GM18909 (cell line): Measurements from ENCODE around the gene PDE12.

Source experiments
- ATAC-seq: cut with Tn5 transposase; IDR thresholded peaks from one replicate; pipeline ENCODE4 v1.9.1; 2021; ENCODE audit warnings: mild to moderate bottlenecking; ENCODE audit not compliant: unreplicated experiment, poor library complexity

PDE12 gene

GRCh38 chr3:57555738-57556458, at the start of gene PDE12:
Gene PDE12, plus strand, starts transcription at chr3:57556274. Its CDS starts 106 bp downstream, at chr3:57556380.
- peak; percentile 86 for ATAC-seq

GRCh38 chr3:57512166-57512565, 43.9 kb upstream of the PDE12 start:
- no peak for ATAC-seq

- ATAC-seq = no peak
Observed at GRCh38 chr3:57518276-57518915, 37.7 kb upstream of the PDE12 start.

- no peak for ATAC-seq
Observed at GRCh38 chr3:57530071-57530608, 25.9 kb upstream of the PDE12 start.

GRCh38 chr3:57538465-57538864, 17.6 kb upstream of the PDE12 start:
- ATAC-seq = no peak

GRCh38 chr3:57544181-57545125, 11.6 kb upstream of the PDE12 start, which contains the start of gene DNAH12:
Gene DNAH12, minus strand, starts transcription at chr3:57544344. Its CDS starts 1,474 bp downstream, at chr3:57542870.
- ATAC-seq = peak; percentile 62

- no peak for ATAC-seq
Observed at GRCh38 chr3:57545636-57546268, 10.3 kb upstream of the PDE12 start.

- ATAC-seq = no peak
Observed at GRCh38 chr3:57546616-57547015, 9.5 kb upstream of the PDE12 start.

GRCh38 chr3:57555306-57555705, 768 bp upstream of the PDE12 start:
- ATAC-seq = no peak

GRCh38 chr3:57556459-57557084, 498 bp downstream of the PDE12 start:
- ATAC-seq = peak; percentile 35

- peak; percentile 15 for ATAC-seq
Observed at GRCh38 chr3:57557085-57557537, 1.0 kb downstream of the PDE12 start.

GRCh38 chr3:57559526-57559925, 3.5 kb downstream of the PDE12 start:
- no peak for ATAC-seq

- ATAC-seq = no peak
Observed at GRCh38 chr3:57569859-57570450, 13.9 kb downstream of the PDE12 start.

- ATAC-seq = no peak
Observed at GRCh38 chr3:57570878-57571277, 14.8 kb downstream of the PDE12 start.

- no peak for ATAC-seq
Observed at GRCh38 chr3:57572096-57572495, 16.0 kb downstream of the PDE12 start.

- no peak for ATAC-seq
Observed at GRCh38 chr3:57575966-57576626, 20.0 kb downstream of the PDE12 start.

- ATAC-seq = no peak
Observed at GRCh38 chr3:57577801-57578200, 21.7 kb downstream of the PDE12 start.

GRCh38 chr3:57582474-57583168, 26.5 kb downstream of the PDE12 start:
- ATAC-seq = no peak
